ENCODE results near the gene IDH3B.

Gene IDH3B

DNA sequence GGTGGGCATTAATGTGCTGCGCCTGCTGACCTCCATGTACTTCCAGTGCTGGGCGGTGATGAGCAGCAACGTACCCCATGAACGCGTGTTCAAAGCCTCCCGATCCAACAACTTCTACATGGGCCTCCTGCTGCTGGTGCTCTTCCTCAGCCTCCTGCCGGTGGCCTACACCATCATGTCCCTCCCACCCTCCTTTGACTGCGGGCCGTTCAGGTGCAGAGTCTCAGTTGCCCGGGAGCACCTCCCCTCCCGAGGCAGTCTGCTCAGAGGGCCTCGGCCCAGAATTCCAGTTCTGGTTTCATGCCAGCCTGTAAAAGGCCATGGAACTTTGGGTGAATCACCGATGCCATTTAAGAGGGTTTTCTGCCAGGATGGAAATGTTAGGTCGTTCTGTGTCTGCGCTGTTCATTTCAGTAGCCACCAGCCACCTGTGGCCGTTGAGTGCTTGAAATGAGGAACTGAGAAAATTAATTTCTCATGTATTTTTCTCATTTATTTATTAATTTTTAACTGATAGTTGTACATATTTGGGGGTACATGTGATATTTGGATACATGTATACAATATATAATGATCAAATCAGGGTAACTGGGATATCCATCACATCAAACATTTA, 46.8 kb downstream of the IDH3B start:
- DNase-seq (ENCODE audit: low spot score), result no peak

DNA sequence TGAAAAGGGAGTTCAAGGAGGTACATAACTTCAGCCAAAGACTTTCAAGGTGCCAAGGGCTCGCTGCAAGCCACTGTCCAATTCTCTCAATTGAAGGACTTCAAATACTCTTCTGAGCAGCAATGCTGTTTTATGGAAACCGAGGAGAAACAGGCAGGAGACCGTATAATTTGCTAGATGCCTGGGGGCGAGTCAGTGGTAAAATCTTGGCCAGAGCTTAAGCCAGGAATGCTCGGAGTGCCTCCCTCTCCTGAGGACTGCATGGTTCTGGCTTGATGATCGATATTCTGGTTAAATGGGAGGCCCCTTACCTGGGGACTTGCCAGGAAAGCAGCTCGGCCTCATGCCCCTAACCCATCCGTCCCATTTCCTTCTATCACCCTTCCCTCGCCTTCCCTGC, 47.4 kb downstream of the IDH3B start:
- DNase-seq (ENCODE audit: low spot score), result no peak

DNA sequence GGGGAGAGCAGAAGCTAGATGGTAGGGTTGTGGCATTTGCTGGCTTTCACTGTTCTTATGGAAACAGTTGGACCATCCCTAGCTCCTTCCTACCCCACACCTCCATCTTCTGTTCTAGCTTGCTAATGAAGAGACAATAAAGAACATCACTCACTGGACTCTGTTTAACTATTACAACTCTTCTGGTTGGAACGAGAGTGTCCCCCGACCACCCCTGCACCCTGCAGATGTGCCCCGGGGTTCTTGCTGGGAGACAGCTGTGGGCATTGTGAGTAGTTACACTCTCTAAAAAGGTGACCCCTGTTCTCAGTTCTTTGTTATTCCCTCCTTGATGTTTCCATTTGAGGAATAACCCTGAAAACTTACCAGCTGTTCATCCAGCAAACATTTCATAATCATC, 51.9 kb downstream of the IDH3B start:
- DNase-seq (ENCODE audit: low spot score), result no peak

DNA sequence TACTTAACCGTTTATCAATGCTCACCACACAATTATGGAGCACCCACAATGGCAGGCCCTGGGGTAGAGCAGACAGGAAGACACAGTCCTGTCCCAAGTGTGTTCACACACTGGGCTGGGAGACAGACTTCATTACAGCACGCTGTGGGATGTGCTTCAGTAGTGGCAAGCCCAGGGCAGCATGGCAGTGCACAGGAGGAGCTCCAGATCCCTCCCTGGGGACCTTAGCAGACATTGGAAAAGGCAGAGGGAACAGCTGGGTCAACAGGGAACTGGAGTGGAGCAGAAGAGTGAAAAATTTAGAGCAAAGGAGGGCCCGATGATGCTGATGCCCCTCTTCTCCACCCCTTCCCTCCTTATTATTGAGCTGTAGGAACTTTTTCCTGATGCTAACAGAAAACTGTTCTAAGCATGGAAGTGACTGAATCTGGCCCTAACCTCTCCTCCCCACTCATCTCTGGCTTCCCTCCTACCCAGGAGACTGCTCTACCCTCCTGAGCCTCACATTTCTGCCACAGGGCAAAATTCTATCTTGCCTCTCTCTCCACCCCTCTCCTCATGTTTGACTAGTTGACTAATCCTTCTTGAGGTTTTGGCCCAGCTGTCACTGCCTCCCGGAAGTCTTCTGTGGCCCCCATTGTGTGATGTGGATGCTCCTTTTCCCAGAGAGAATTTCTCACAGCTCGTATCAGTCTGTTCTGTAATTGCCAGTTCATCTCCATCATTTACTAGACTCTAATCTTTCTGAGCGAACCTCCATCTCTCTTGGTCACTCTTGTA, 52.9 kb downstream of the IDH3B start:
- no peak for DNase-seq (ENCODE audit: low spot score)

DNA sequence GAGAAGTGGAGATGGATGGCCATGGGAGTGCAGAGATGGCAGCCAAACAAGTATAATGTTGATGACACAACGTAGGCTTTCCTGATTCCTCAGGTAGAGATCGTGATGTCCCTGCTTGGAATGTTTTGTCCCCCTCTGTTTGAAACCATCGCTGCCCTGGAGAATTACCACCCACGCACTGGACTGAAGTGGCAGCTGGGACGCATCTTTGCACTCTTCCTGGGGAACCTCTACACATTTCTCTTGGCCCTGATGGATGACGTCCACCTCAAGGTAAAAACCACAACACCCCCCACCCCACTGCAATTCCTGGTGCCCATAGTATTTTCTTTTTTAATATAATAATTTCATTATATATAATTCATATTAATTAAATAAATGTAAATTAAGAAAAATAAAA, 53.7 kb downstream of the IDH3B start:
- no peak for DNase-seq (ENCODE audit: low spot score)
